Iris pigment epithelial cell (primary cell): Measurements from ENCODE around the gene TAMM41.
"Not testable (repeated sequence)": the region's sequence is repeated elsewhere in the genome, so short reads cannot be mapped to it uniquely, and the experiment has no call there.

Source experiments
- DNase-seq: peaks from one replicate; pipeline ENCODE4 v3.0.0-alpha.2; 2011; ENCODE audit warnings: low read depth

The TAMM41 gene, protein sequence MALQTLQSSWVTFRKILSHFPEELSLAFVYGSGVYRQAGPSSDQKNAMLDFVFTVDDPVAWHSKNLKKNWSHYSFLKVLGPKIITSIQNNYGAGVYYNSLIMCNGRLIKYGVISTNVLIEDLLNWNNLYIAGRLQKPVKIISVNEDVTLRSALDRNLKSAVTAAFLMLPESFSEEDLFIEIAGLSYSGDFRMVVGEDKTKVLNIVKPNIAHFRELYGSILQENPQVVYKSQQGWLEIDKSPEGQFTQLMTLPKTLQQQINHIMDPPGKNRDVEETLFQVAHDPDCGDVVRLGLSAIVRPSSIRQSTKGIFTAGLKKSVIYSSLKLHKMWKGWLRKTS

DNA sequence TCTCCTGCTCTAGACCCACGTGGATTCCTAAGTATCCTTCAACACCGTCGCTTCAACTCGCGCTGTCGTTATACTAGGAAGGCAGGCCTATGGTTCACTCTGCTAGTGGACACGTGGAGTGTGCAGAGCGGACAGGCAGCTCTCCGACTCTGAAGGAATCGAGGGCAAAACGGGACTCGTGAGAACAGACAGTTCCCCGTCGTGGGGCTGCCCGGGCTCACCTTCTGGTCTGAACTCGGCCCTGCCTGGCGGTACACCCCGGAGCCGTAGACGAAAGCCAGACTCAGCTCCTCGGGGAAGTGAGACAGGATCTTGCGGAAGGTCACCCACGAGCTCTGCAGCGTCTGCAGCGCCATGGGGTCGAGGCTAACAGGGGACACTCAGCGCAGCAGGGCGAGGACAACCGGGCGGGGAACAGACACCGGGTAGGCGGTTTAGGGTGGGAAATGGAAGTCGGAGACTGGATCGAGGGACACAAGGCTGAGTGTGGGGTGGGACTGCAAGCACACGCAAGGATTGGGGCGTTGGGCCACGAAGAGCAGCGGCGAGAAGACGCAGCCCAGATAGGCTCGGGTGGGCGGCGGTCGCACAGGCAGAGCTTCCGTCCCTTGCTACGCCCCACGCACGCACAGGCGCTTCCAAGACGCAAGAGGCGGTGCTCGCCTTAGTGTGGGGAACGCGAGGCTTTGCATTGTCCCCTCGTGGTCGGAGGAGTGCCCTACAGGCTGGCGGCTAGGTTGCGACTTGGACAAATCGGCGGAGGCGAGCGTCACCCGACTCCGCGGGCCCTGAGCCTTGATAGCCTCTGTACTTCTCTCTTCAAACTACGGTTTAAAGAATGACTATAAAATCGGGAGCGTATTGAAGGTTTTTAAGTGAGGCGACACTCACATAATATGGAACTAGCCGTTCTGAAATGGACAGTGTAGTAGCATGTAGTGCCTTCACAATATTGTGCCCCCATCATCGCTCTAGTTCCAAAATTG lies at the start of gene TAMM41:
Gene TAMM41, minus strand, starts transcription at position 605 of the 986 bp plus-strand sequence. Its CDS starts 249 bp downstream, at position 356.
- DNase-seq, result peak; percentile 92

DNA sequence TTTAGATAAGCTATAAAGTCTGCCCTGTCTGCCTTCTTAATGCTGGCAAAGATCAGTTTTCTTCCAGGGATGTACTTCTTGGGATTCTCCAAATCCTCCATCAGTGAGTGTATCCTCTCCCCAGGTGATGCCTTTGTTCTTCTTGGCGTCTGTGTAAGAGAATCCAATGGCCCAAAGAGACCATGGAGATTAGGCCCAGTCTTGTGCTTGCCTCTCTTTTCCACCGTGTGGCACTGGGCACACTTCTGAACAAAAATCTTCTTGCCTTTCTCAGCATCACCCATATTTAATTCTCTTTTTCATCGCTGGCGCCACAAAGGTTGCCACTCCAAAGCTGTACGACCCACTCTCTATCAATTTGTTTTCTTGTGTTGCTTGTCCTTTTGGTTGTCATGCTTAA lies 32.2 kb upstream of the TAMM41 start:
- DNase-seq, result no peak

DNA sequence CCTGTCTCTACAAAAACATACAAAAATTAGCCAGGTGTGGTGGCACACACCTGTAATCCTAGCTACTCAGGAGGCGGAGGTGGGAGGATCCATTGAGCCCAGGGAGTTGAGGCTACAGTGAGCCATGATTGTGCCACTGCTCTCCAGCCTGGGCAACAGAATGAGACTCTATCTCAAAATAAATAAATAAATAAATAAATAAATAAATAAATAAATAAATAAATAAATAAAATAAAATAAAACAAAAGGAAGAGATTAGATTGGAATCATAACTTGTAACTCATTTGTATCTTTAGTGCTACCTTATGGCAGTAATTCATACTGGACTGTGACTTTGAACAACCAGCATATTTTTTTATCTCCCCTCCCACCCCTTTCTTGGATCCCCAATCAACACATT lies 28.0 kb upstream of the TAMM41 start:
- DNase-seq, result not testable (repeated sequence)

DNA sequence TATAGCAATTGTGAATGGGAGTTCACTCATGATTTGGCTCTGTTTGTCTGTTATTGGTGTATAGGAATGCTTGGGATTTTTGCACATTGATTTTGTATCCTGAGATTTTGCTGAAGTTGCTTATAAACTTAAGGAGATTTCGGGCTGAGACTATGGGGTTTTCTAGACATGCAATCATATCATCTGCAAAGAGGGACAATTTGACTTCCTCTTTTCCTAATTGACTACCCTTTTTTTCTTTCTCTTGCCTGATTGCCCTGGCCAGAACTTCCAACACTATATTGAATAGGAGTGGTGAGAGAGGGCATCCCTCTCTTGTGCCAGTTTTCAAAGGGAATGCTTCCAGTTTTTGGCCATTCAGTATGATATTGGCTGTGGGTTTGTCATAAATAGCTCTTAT lies 17.1 kb upstream of the TAMM41 start:
- not testable (repeated sequence) for DNase-seq

DNA sequence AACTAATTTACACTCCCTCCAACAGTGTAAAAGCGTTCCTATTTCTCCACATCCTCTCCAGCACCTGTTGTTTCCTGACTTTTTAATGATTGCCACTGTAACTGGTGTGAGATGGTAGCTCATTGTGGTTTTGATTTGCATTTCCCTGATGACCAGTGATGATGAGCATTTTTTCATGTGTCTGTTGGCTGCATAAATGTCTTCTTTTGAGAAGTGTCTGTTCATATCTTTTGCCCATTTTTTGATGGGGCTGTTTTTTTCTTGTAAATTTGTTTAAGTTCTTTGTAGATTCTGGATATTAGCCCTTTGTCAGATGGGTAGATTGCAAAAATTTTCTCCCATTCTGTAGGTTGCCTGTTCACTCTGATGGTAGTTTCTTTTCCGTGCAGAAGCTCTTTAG lies 15.9 kb upstream of the TAMM41 start:
- DNase-seq, result not testable (repeated sequence)

DNA sequence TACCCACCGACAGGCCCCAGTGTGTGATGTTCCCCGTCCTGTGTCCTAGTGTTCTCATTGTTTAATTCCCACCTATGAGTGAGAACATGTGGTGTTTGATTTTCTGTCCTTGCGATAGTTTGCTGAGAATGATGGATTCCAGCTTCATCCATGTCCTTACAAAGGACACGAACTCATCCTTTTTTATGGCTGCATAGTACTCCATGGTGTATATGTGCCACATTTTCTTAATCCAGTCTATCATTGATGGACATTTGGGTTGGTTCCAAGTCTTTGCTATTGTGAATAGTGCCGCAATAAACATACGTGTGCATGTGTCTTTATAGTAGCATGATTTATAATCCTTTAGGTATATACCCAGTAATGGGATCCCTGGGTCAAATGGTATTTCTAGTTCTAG lies 15.5 kb upstream of the TAMM41 start:
- not testable (repeated sequence) for DNase-seq

DNA sequence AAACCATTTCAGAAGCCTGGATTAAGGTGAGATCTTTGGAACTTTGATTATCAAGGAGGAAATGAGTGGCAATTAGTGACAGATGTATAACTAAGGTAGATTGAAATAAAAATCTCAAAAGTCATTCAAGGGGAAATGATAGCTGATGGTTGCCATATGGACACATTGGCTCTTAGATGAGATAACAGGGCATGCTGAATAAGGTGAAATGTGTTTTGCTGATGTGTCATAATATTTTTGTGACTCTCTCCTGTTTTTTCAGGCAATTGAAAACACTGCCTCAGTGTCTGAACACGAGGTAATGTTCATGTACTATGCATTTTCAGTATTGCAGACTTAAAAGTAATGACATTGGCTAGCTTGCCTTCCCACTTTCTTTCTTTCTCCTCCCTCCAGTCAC lies 13.5 kb upstream of the TAMM41 start:
- DNase-seq, result not testable (repeated sequence)

DNA sequence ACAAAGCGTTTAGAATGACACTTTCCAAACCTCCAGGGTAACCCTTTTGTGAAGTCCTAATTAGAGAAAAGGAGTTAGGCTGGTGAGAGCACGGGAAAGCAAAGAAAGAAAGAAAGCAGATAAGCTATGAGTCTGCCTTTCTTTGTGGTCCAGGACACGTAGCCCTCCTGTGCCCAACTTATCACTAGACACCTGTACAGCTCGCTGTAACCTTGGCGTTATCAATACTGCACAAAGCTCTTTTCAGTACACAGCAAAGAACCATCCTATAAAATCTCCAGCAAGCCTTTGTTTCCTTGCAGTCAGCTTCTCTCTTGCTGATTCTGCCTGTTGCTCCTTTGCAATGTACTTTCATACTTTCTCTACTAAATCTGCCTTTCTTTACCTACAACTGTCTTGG lies 6.8 kb upstream of the TAMM41 start:
- DNase-seq, result no peak

DNA sequence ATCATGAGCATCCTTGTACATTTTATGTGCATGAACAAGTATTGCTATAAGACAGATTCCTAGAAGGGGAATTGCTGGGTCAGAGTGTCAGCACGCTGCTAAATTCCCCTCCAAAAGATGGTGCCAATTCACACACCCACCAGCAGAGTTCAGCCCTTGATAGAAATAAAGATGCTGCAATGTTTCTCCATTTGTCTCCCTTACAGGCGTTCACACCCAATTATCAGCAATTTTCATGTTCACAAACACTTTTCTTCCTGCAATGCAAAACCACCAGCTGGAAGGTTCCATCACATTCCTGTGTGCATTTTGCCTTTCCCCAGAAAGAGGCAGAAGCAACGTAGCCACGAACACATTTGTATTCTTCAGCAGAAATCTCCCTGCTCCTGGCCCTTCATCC lies 3.3 kb upstream of the TAMM41 start:
- no peak for DNase-seq

DNA sequence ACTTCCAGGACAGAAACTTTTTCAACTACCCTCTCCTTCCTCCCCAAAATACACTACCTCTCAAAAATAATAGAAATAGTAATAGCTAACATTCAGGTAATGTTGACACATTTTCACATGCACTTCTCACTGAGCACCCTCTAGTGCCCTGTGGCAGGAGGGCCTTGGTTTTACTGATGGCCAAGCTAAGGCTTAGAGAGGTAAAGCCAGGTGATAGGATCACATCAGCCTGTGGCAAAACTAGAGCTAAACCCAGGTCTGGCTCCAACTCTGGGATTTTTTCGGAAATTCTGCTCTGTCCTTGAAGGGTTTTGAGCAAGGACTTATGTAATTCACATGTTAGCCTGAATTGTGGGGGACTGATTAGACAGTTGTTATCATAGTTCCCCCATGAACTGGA lies 922 bp upstream of the TAMM41 start:
- no peak for DNase-seq

DNA sequence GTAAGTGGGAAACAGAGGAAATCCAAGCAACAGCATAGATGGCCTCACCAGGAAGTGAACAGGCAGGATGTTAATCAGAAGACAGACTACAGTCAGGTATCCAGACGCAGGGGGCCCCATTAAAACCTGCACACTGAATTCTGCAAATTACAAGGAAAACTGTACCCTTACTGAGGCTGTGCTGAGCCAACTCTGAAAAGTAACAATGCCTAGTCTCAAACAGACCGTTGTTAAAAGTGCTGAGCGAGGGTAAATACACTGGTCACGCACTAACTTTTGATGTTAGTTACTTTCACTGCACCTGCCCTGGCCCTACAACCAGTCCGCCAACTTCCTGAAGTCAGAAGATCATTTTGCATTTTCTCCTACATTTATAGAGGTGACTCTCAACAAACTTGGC lies 1.0 kb downstream of the TAMM41 start:
- DNase-seq, result no peak

DNA sequence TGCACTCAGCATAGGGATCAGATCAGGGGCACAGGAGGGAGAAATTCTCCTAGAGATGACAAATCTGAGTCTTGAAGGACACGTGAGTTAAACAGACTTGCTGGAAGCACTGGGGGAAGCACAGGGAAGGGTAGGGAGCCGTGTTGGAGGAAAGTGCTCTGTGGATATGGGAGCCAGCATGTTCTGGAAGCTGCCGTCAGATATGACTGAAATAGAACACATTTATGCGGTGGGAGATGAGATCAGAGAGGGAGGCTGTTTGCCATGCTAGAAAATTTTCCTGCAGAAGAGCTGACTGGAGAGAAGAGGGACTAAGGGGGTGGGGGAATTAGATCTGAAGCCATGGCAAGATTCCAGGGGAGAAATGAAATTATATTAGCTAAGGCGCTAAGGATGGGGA lies 1.8 kb downstream of the TAMM41 start:
- no peak for DNase-seq

DNA sequence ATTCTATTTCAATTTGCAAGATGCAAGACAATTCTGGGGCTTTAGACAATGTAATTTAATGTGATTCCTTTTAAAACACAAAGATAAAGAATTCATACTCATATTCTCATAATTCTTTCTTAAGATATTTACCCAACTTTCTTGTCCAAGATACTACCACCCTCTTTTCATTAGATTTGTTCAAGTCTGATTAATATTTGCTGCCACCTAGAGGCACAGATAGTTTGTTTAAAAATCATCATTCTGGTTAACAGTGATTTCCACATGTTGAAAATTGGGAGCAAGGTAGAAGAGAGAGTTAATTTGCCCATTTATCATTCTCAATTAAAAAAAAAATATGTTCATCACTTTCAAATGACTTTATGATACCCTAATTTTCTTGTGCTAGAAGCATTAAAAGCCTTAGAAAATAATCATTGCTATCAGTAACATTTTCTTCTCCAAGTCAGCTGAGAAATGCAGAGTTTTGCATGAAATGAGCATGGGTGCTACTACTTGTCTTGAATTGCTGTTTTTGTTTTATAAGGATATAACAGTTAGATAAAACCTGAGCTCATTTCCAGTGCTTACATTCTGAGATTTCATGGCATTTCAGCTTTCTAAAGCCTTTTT lies 11.6 kb downstream of the TAMM41 start:
- DNase-seq, result peak; percentile 37

DNA sequence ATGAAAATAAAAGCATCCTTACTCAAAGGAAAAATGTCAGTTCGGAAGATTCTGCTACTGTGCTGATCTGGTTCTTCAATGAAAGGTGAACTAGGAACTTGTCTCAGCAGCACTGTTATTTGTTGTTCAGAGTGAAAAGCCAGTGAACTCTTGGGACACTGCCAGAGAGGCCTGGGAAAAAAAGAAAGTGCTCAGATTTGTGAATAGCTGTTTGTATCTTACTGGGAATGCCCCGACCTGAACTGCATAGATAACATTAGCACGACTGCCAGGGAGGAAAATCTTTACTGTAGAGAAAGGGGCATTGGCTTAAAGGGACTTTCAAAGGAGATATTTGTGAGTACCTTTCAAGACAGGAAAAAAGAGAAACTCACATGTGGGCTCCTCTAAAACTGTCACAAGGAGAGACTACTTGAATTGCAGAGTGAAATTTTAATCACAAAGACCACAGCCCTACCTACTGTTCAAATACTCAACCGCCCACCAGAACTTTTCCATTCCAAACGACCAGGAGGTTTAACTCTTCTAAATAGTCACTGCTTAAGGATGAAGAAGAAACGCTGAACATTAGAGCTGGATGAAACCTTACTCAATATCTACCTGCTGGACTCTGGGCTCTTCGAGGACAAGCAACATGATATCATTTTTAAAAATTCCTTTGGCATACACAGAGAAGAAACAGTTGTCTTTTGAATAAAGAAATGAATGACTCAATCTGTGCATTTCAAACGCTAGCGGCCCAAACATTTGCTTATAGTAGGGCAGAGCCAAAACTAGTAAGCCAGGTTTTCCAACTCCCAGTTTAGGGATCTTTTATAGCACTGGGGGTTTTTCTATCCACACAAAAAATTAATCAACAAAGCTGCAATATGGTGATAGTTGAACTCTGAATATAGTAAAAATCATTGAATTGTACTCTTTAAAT lies 13.4 kb downstream of the TAMM41 start:
- DNase-seq, result peak; percentile 63

DNA sequence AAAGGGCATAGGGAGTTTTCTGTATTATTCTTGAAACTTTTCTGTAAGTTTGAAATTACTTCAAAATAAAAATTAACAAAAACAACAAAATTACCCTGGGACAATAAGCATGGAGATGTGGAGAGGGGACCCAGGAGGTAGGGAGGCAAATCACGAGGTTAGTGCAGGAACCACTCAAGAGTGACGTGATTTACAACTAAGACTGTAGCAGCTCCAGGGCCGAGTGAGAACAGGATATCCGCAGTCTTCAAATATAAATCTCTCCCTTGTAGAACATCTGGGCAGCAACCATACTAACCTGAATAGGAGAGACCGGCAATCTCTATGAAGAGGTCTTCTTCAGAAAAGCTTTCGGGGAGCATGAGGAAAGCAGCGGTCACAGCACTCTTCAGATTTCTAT lies 17.3 kb downstream of the TAMM41 start:
- no peak for DNase-seq

DNA sequence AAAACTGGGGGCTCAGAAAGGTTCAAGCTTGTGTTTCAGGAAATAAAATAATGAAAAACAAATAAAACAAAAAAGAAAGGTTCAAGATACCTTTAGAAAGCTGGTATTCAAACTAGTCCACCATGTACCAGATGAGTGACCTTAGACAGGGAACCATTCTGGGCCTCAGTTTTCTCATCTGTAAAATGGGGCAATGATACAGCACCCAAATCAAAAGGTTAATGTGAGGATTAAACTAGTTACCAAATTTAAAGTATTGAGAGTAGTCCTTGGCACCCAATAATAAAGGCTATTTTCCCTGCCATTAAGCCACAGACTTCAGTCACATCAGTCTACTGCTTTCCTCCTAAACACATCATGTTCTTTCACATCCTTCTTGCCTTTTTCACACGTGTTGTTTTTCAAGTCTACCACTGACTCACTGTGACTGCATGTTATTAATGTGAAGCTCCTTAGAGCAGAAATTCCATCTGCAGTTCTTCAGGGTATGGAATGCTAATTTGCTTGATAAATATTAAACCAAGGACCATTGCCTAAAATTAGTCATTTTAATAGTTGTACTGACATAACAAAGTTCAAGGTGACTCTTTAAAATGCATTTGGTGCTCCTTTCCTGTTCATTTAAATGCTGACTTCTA lies 19.9 kb downstream of the TAMM41 start:
- peak; percentile 87 for DNase-seq

DNA sequence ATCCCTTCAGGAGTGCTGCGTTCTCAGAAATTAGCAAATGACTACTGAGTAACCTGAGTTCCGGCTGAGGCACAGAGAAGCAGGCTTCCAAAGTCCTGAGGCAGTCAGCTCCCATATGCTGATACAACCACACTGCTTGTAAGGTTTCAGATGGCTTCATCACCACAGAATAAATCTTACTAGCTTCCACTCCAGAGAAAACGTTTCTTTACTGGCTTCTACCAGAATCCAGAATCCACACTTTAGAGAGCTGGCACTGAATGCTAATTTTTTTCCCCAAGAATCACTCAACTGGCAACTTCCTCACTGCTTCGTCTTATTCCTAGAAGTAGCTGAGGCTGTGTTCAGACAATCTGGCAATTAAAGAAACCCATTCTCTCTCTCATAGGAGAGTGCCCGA lies 21.4 kb downstream of the TAMM41 start:
- no peak for DNase-seq

DNA sequence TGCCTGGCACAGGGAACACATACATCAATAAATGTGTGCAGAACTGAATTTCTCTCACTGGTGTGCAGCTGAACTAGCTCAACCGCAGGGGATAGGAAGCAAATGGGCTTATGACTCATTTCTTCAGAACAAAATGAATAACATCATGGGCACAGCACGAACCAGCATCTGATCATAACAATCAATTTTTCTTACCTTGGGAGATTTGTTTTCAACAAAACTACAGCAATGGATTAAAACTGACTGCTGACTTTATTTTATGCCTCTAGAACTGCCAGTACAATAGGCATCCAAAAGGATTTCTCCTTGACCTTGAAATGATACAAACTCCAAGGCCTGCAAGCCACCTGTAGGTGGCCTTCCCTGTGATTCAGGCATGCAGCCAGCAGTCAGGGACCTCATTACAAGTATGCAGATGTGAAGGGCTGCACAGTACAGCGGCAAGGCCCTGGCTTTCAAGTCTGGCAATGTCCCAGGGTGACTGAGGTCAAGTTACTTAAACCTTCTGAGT lies 26.1 kb downstream of the TAMM41 start:
- peak; percentile 44 for DNase-seq

DNA sequence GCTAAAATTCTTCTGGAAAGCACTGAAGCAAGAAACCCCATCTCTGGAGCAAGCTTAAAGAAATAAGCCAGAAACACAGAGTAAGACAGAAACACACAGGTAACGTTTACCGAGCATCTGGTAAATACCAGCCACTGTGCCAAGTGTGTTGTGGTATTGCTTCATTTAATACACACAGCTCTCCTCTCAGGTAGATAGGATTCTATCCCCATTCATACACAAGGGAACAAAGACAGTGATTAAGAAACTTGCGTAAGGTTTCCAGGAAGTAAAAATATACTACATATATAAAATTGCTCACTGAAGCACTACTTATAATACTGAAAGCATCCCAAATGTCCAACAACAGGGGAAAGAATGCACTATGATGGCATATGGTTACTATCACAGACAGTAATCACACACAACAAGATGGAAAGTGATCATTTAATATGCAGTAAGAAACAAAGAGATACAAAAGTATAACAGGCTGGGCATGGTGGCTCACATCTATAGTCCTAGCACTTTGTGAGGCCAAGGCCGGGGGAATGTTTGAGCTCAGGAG lies 27.5 kb downstream of the TAMM41 start:
- no peak for DNase-seq

DNA sequence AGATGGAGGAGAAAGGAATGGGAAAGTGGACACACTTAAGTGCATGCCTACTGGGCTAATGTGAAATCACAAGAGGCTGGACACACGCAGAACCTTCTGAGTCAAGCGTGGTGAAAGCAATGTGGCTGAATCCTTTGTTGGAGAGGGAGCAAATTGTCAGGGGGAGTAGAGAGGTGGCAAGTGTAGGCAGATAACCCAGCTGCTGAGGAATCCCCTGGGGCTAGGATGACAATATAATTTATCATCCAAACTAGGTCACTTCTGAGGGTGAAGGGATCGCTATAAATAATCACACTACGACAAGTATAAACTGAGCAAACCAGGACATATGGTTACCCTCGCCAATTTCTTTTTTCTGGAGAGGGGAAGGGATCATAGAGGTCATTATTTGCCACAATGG lies 28.7 kb downstream of the TAMM41 start:
- DNase-seq, result no peak

DNA sequence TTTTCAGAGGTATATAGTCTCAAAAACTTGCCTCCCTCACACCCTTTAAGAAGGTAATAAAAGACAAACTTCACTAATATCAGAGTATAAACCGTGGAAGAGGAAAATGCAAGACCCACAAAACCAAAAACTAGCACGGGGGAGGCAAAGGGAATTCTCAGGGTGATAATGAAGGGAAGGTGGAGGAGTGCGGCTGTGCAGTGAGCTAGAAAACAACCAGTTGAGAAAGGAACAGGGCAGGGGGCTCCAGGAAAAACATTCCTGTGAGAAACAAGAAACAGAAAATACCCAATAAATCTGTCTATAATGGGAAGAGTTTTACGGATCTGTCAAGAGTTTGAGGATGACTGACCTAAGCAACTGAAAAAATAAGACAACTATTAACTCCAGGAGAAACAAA lies 31.6 kb downstream of the TAMM41 start:
- no peak for DNase-seq
